HEK293 (cell line): ENCODE results near the gene SYTL3.

Experiments used
- CTCF ChIA-PET: fragments of 350-600 bp; formaldehyde crosslinking; extraction: SDS; loops from one replicate; lab custom pipeline; 2021; ENCODE audit warnings: antibody characterized with exemption; lab: Yijun Ruan, JAX
- POLR2A ChIA-PET: fragments of 300-600 bp; formaldehyde crosslinking; extraction: SDS; loops from one replicate; lab custom pipeline; 2020; ENCODE audit warnings: antibody characterized with exemption, inconsistent platforms; lab: Yijun Ruan, JAX
- H3K27ac ChIP-seq: fragments of 200-500 bp; sonication (Bioruptor generic); 2 replicates; pipeline ENCODE4 v1.5.1; 2014; ENCODE audit warnings: low read depth, low read length, control low read depth, inconsistent platforms; ENCODE audit errors: extremely low read depth
- H3K36me3 ChIP-seq, 2 experiments: fragments of 200-500 bp in 1 of 2; sonication (Bioruptor generic) in 1 of 2; 1 replicate in 1 of 2; 2 replicates in 1 of 2; pipeline ENCODE4 v1.5.1; 2014 to 2017; ENCODE audit warnings: inconsistent platforms in 2 of 2, low read length in 2 of 2; ENCODE audit not compliant: control insufficient read depth in 2 of 2, insufficient read depth in 1 of 2
- H3K4me1 ChIP-seq: fragments of 200-500 bp; sonication (Bioruptor generic); 2 replicates; pipeline ENCODE4 v1.5.1; 2014; ENCODE audit warnings: mild to moderate bottlenecking, low read length, inconsistent platforms; ENCODE audit not compliant: control insufficient read depth, insufficient read depth
- H3K4me3 ChIP-seq: 2 replicates; pipeline ENCODE4 v1.5.1; 2011; ENCODE audit warnings: low read depth, mild to moderate bottlenecking, control low read depth, low read length, moderate library complexity
- H3K9me3 ChIP-seq: fragments of 200-500 bp; sonication (Bioruptor generic); 2 replicates; pipeline ENCODE4 v1.5.1; 2014; ENCODE audit warnings: low read depth, low read length, inconsistent platforms; ENCODE audit not compliant: control insufficient read depth, insufficient read depth
- GLIS2 ChIP-seq: fragments of 450-650 bp; formaldehyde crosslinking; IDR thresholded peaks from 2 replicates; pipeline ENCODE4 v1.5.1; 2016; ENCODE audit warnings: missing biosample characterization, missing genetic modification characterization
- KLF9 ChIP-seq: fragments of 450-650 bp; formaldehyde crosslinking; IDR thresholded peaks from 2 replicates; pipeline ENCODE4 v1.5.1; 2016; ENCODE audit warnings: missing biosample characterization, missing genetic modification characterization, low read depth
- ZIC2 ChIP-seq: fragments of 450-650 bp; formaldehyde crosslinking; IDR thresholded peaks from 2 replicates; pipeline ENCODE4 v1.5.1; 2016; ENCODE audit warnings: missing biosample characterization, missing genetic modification characterization
- ZNF174 ChIP-seq: fragments of 450-650 bp; formaldehyde crosslinking; IDR thresholded peaks from 2 replicates; pipeline ENCODE4 v1.5.0; 2017; ENCODE audit warnings: missing biosample characterization, mild to moderate bottlenecking, missing genetic modification characterization
- ZNF302 ChIP-seq: fragments of 450-650 bp; formaldehyde crosslinking; IDR thresholded peaks from 2 replicates; pipeline ENCODE4 v1.5.1; 2016; ENCODE audit warnings: missing biosample characterization, missing genetic modification characterization, low read depth
- ZNF324 ChIP-seq: fragments of 450-650 bp; formaldehyde crosslinking; IDR thresholded peaks from 2 replicates; pipeline ENCODE4 v1.5.1; 2016; ENCODE audit warnings: missing biosample characterization, missing genetic modification characterization
- ZNF37A ChIP-seq: fragments of 450-650 bp; IDR thresholded peaks from 2 replicates; pipeline ENCODE4 v1.5.1; 2018; ENCODE audit warnings: missing biosample characterization, missing genetic modification characterization
- ZNF629 ChIP-seq: fragments of 450-650 bp; formaldehyde crosslinking; IDR thresholded peaks from 2 replicates; pipeline ENCODE4 v1.5.1; 2017; ENCODE audit warnings: missing biosample characterization, missing genetic modification characterization
- ZSCAN16 ChIP-seq: fragments of 450-650 bp; formaldehyde crosslinking; IDR thresholded peaks from 2 replicates; pipeline ENCODE4 v1.5.1; 2016; ENCODE audit warnings: missing biosample characterization, missing genetic modification characterization
- ZSCAN23 ChIP-seq: fragments of 450-650 bp; formaldehyde crosslinking; IDR thresholded peaks from 2 replicates; pipeline ENCODE4 v1.5.1; 2016; ENCODE audit warnings: missing biosample characterization, missing genetic modification characterization
- ZXDB ChIP-seq: fragments of 450-650 bp; formaldehyde crosslinking; IDR thresholded peaks from 2 replicates; pipeline ENCODE4 v1.5.1; 2016; ENCODE audit warnings: missing biosample characterization, missing genetic modification characterization
- TF ChIP-seq, protein P1 (sequence below): fragments of 450-650 bp; formaldehyde crosslinking; IDR thresholded peaks from 2 replicates; pipeline ENCODE4 v1.5.1; 2016; ENCODE audit warnings: missing biosample characterization, missing genetic modification characterization, low read depth
- TF ChIP-seq, protein P2 (sequence below): fragments of 450-650 bp; formaldehyde crosslinking; IDR thresholded peaks from 2 replicates; pipeline ENCODE4; 2016; ENCODE audit warnings: missing biosample characterization, missing genetic modification characterization
- TF ChIP-seq, protein P3 (sequence below): fragments of 450-650 bp; formaldehyde crosslinking; IDR thresholded peaks from 2 replicates; pipeline ENCODE4 v1.5.1; 2016; ENCODE audit warnings: missing biosample characterization, missing genetic modification characterization, borderline replicate concordance
- TF ChIP-seq, protein P4 (sequence below): fragments of 450-650 bp; formaldehyde crosslinking; IDR thresholded peaks from 2 replicates; pipeline ENCODE4 v1.5.1; 2016; ENCODE audit warnings: missing biosample characterization, missing genetic modification characterization

Gene SYTL3

DNA sequence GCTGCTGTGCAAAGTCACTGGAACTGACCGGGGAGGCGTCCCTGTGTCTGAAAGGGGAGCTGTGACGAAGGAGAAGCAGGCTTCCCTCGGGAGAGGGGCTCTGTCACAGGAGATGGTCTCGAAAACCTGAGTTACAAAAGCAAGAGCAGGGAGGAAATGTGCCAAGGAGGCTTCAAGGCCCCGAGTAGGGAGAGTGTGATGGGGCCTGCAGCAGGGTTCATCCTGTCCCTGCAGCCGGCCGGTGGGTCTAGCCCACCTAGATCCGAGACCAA is 22.0 kb upstream of the SYTL3 start:
- no peak overlapping the region for H3K4me3 ChIP-seq
- TF ChIP-seq ZNF629 (tag by site-specific recombination) = no peak
- no peak for TF ChIP-seq ZXDB (tag by site-specific recombination)
- TF ChIP-seq, all 188 proteins: peak for 0
- Histone ChIP-seq H3K9me3 (no peaks in the 10 kb centered on the region), H3K27ac (no peak overlapping the region), H3K4me1 (no peaks in the 10 kb centered on the region), H3K36me3 (peaks cover 16 to 88% of the 10 kb centered on the region in 2 experiments; a peak in 2 of 3 replicates)
- POLR2A ChIA-PET = no interaction called here
- CTCF ChIA-PET = interaction anchor here (0.6 to 1.9 kb wide), 2 partner anchors 63 to 422 kb away, joined by 3 to 5 read pairs; no protein-coding TSS in a partner anchor

DNA sequence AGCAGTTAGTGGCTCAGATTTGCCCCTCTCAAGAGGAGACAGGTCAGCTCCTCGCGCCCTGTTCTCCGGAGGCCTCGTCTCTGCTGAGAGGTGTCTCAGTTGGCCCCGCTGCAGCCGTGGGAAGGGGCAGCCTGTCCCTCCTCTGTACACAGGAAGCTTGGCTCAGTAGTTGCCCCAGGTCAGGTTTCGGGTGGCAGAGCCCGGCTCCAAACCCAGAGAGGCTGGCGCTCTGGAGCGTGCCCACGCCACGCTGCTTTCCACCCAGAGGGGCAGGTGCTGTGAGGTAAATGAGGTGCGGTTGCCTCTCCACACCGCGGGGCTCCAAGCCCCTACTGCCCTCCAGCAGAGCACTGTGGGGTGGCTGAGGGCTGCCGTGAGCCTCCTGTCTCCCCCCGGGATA is 21.3 kb upstream of the SYTL3 start:
- H3K27ac ChIP-seq = no peak overlapping the region
- H3K4me1 ChIP-seq = no peaks in the 10 kb centered on the region
- H3K36me3 ChIP-seq = peaks cover 15 to 92% of the 10 kb centered on the region in 2 experiments
- H3K4me3 ChIP-seq = no peak overlapping the region
- CTCF ChIA-PET = interaction anchor here (0.6 to 1.9 kb wide), 3 partner anchors 11 to 423 kb away, joined by 3 to 5 read pairs (median 4); no protein-coding TSS in a partner anchor
- TF ChIP-seq ZNF37A (tag by site-specific recombination) (no peak), ZNF324 (tag by site-specific recombination) (no peak), ZIC2 (tag by site-specific recombination) (peak; percentile 85)
- TF ChIP-seq, protein P1, sequence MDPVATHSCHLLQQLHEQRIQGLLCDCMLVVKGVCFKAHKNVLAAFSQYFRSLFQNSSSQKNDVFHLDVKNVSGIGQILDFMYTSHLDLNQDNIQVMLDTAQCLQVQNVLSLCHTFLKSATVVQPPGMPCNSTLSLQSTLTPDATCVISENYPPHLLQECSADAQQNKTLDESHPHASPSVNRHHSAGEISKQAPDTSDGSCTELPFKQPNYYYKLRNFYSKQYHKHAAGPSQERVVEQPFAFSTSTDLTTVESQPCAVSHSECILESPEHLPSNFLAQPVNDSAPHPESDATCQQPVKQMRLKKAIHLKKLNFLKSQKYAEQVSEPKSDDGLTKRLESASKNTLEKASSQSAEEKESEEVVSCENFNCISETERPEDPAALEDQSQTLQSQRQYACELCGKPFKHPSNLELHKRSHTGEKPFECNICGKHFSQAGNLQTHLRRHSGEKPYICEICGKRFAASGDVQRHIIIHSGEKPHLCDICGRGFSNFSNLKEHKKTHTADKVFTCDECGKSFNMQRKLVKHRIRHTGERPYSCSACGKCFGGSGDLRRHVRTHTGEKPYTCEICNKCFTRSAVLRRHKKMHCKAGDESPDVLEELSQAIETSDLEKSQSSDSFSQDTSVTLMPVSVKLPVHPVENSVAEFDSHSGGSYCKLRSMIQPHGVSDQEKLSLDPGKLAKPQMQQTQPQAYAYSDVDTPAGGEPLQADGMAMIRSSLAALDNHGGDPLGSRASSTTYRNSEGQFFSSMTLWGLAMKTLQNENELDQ (tag by site-specific recombination) = no peak
- TF ChIP-seq, protein P2, sequence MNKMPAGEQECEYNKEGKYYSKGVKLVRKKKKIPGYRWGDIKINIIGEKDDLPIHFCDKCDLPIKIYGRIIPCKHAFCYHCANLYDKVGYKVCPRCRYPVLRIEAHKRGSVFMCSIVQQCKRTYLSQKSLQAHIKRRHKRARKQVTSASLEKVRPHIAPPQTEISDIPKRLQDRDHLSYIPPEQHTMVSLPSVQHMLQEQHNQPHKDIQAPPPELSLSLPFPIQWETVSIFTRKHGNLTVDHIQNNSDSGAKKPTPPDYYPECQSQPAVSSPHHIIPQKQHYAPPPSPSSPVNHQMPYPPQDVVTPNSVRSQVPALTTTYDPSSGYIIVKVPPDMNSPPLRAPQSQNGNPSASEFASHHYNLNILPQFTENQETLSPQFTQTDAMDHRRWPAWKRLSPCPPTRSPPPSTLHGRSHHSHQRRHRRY (tag by site-specific recombination) = no peak
- POLR2A ChIA-PET = no interaction called here
- no peaks in the 10 kb centered on the region for H3K9me3 ChIP-seq

DNA sequence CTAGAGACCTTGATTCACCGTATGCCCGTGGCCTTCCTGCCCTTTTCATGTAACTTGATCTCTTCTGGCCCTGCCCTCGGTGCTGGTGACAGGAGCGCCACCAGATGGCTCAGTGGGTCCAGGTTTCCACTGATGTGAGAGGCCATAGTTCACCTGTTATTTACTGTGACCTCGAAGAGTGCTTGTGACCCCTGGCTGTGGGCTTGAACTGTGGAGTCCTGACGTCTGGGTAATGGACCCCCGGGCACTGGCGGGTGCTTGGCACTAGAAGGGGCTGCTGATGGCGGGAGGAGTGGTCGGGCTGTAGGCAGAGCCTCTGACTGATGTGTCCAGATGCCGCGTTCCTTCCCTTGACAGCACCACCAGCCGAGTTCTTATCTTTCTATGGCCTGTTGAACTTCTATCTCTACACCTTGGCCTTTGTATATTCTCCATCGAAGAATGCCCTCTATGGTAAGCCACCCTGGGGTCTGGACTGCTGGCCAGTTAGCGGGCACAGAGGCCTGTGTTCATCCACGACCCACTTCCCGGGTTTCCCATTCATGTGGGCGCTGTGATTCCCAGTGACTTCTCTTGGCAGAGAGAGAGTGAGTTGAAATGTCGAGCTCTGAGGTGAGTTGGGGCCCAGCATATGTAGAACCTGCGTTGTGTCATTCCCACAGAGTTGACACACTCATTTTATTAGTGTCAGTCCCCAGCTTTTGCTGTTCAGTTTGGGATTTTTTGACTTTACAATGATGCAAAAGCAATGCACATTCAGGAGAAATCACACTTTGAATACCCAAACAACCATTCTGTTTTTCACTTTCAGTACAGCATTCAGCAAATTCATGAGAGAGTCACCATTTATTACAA is 20.3 kb upstream of the SYTL3 start:
- no peak overlapping the region for H3K27ac ChIP-seq
- TF ChIP-seq ZNF174 = no peak
- TF ChIP-seq ZNF302 (tag by site-specific recombination) = no peak
- TF ChIP-seq, protein P3, sequence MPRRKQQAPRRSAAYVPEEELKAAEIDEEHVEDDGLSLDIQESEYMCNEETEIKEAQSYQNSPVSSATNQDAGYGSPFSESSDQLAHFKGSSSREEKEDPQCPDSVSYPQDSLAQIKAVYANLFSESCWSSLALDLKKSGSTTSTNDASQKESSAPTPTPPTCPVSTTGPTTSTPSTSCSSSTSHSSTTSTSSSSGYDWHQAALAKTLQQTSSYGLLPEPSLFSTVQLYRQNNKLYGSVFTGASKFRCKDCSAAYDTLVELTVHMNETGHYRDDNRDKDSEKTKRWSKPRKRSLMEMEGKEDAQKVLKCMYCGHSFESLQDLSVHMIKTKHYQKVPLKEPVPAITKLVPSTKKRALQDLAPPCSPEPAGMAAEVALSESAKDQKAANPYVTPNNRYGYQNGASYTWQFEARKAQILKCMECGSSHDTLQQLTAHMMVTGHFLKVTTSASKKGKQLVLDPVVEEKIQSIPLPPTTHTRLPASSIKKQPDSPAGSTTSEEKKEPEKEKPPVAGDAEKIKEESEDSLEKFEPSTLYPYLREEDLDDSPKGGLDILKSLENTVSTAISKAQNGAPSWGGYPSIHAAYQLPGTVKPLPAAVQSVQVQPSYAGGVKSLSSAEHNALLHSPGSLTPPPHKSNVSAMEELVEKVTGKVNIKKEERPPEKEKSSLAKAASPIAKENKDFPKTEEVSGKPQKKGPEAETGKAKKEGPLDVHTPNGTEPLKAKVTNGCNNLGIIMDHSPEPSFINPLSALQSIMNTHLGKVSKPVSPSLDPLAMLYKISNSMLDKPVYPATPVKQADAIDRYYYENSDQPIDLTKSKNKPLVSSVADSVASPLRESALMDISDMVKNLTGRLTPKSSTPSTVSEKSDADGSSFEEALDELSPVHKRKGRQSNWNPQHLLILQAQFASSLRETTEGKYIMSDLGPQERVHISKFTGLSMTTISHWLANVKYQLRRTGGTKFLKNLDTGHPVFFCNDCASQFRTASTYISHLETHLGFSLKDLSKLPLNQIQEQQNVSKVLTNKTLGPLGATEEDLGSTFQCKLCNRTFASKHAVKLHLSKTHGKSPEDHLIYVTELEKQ (tag by site-specific recombination) = no peak
- TF ChIP-seq ZSCAN16 (tag by site-specific recombination) = no peak
- TF ChIP-seq, protein P4, sequence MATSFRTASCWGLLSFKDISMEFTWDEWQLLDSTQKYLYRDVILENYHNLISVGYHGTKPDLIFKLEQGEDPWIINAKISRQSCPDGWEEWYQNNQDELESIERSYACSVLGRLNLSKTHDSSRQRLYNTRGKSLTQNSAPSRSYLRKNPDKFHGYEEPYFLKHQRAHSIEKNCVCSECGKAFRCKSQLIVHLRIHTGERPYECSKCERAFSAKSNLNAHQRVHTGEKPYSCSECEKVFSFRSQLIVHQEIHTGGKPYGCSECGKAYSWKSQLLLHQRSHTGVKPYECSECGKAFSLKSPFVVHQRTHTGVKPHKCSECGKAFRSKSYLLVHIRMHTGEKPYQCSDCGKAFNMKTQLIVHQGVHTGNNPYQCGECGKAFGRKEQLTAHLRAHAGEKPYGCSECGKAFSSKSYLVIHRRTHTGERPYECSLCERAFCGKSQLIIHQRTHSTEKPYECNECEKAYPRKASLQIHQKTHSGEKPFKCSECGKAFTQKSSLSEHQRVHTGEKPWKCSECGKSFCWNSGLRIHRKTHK (tag by site-specific recombination) = no peak
- TF ChIP-seq KLF9 (tag by site-specific recombination) = no peak
- no peak for TF ChIP-seq ZSCAN23
- no peak for TF ChIP-seq GLIS2
- H3K4me1 ChIP-seq = no peaks in the 10 kb centered on the region
- POLR2A ChIA-PET = no interaction called here
- H3K36me3 ChIP-seq = peaks cover 12 to 83% of the 10 kb centered on the region in 2 experiments
- no peaks in the 10 kb centered on the region for H3K9me3 ChIP-seq
- no peak overlapping the region for H3K4me3 ChIP-seq
- CTCF ChIA-PET = interaction anchor here (0.7 to 1.9 kb wide), 8 partner anchors 8 to 416 kb away, joined by 3 to 9 read pairs (median 4); partner anchors contain the start of genes DYNLT1 and TAGAP
